Naive thymus-derived CD8-positive, alpha-beta T cell (primary cell): ENCODE results near the gene SLC25A41. TPM values are rescaled to one million over a fixed set of nuclear protein-coding genes. Genes with fewer than 3 reads are reported as not detected.

Experiments used
- ATAC-seq, 2 donors: fragments of 150-1000 bp; cut with Tn5 transposase in 1 of 2; sonication (Bioruptor Pico), chemical (Tn5 transposase) in 1 of 2; 1 replicate in 1 of 2; 2 replicates in 1 of 2; pipeline ENCODE4 v1.10.0; 2021; ENCODE audit warnings: mild to moderate bottlenecking in 2 of 2, moderate library complexity in 2 of 2
- POLR2A ChIA-PET: fragments of 350-600 bp; sonication (Branson Sonifier 250); formaldehyde crosslinking; loops from one replicate; lab custom pipeline; 2021; ENCODE audit warnings: antibody characterized with exemption; lab: Charles Lee
- DNase-seq, 10 donors: peaks; one replicate each; pipeline versions ENCODE4 v3.0.0 to v3.0.0-alpha.2; 2020 to 2022
- H3K27ac Mint-ChIP-seq, 10 donors: one replicate each; pipeline ENCODE4 v1.8.0; 2020 to 2022; ENCODE audit warnings: mild to moderate bottlenecking in 10 of 10, mixed read lengths in 10 of 10, moderate library complexity in 4 of 10, inconsistent platforms in 1 of 10
- H3K27me3 Mint-ChIP-seq, 5 donors: one replicate each; pipeline ENCODE4 v1.8.0; 2021 to 2022; ENCODE audit warnings: mixed read lengths in 5 of 5
- H3K36me3 Mint-ChIP-seq, 3 donors: one replicate each; pipeline ENCODE4 v1.8.0; 2020 to 2022; ENCODE audit warnings: mixed read lengths in 3 of 3, mild to moderate bottlenecking in 2 of 3, inconsistent platforms in 1 of 3
- H3K4me1 Mint-ChIP-seq, 4 donors: one replicate each; pipeline ENCODE4 v1.8.0; 2021 to 2022; ENCODE audit warnings: mixed read lengths in 4 of 4
- H3K4me3 Mint-ChIP-seq, 10 donors: one replicate each; pipeline ENCODE4 v1.8.0; 2020 to 2022; ENCODE audit warnings: mild to moderate bottlenecking in 10 of 10, mixed read lengths in 10 of 10, moderate library complexity in 6 of 10, inconsistent platforms in 1 of 10
- H3K9me3 Mint-ChIP-seq, 9 donors: one replicate each; pipeline ENCODE4 v1.8.0; 2020 to 2022; ENCODE audit warnings: mixed read lengths in 9 of 9, mild to moderate bottlenecking in 3 of 9, inconsistent platforms in 1 of 9, moderate library complexity in 1 of 9
- polyA plus RNA-seq, 3 donors: library from polyadenylated mRNA; unstranded; fragments of 300-500 nt; fragmentation: Illumina TruSeq; gene quantifications; one replicate each; pipeline ENCODE4 v1.2.3, GENCODE V29; 2021
- total RNA-seq, 8 experiments: library from RNA in 2 of 8; stranded (reverse) in 2 of 8; gene quantifications; one replicate each; pipeline ENCODE4 v1.2.3 and lab custom pipeline; 2021 to 2026

SLC25A41 gene
- total RNA-seq, result under 1 TPM; 0.62 to 0.96 TPM
- polyA plus RNA-seq, result under 1 TPM in 1 of 3 donors, not detected in 2; 0.38 TPM
- total RNA-seq (lab: John Stamatoyannopoulos, UW), result 0 to 0.15 (median 0) reads per million in 6 experiments

GRCh38 chr19:6433663-6434062 is at the start of gene SLC25A41:
SLC25A41 (minus strand) TSS chr19:6433763; CDS start chr19:6433693, 70 bp downstream.
- peaks cover 2 to 14% (median 8%) of the 10 kb centered on the region in 4 donors for H3K4me1 Mint-ChIP-seq
- POLR2A ChIA-PET, result no interaction called here
- ATAC-seq (no peak), DNase-seq (no peak)
- H3K9me3 Mint-ChIP-seq, result no peaks in the 10 kb centered on the region
- no peaks in the 10 kb centered on the region for H3K36me3 Mint-ChIP-seq
- H3K27ac Mint-ChIP-seq, result no peak within 1 kb of the TSS
- H3K4me3 Mint-ChIP-seq, result no peak within 1 kb of the TSS
- H3K27me3 Mint-ChIP-seq, result no peaks in the 10 kb centered on the region

DNA sequence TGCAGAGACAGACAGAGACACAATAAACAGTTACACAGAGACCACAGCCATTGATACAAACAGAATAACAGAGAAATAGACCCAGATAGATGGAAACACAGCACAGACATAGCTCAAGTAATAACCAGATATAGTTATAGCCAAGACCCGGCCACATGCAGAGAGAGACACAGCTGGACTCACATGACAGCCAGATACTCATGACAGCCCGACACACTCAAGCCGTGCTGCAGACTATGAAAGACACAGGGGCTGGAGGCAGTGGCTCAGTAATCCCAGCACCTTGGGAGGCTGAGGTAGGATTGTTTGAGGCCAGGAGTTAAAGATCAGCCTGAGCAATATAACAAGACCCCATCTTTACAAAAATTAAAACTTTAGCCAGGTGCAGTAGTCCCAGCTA is 49.7 kb upstream of the SLC25A41 start:
- POLR2A ChIA-PET, result no interaction called here
- peak overlapping the region; percentile 57 to 100 (median 98) for H3K27ac Mint-ChIP-seq
- H3K4me3 Mint-ChIP-seq, result peak overlapping the region in 8 of 10 donors; percentile 3 to 64 (median 30)
- peaks cover 20 to 46% (median 44%) of the 10 kb centered on the region in 4 donors for H3K4me1 Mint-ChIP-seq
- no peaks in the 10 kb centered on the region for H3K27me3 Mint-ChIP-seq
- no peak for ATAC-seq
- H3K9me3 Mint-ChIP-seq, result no peaks in the 10 kb centered on the region
- H3K36me3 Mint-ChIP-seq, result peaks cover 0 to 6% (median 0%) of the 10 kb centered on the region in 3 donors
- DNase-seq, result no peak

DNA sequence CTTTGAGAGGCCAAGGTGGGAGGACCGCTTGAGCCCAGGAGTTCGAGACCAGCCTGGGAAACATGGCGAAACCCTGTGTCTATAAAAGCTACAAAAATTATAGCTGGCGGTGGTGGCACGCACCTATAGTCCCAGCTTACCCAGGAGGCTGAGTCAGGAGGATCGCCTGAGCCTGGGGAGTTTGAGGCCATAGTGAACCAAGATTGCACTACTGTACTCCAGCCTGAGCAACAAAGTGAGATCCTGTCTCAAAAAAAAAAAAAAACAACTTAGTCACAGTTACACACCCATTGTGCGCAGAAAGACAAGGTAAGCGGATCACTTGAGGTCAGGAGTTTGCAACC is 48.8 kb upstream of the SLC25A41 start:
- DNase-seq (no peak), ATAC-seq (peak; percentile 10 to 16)
- Mint-ChIP-seq H3K36me3 (peaks cover 0 to 12% (median 0%) of the 10 kb centered on the region in 3 donors), H3K27me3 (no peaks in the 10 kb centered on the region), H3K4me3 (peak overlapping the region; percentile 84 to 100 (median 98)), H3K27ac (peak overlapping the region; percentile 93 to 100 (median 98)), H3K9me3 (no peaks in the 10 kb centered on the region), H3K4me1 (peaks cover 20 to 46% (median 44%) of the 10 kb centered on the region in 4 donors)
- POLR2A ChIA-PET, result interaction anchor here (1.1 to 2.5 kb wide), 6 partner anchors 10 to 121 kb away, joined by 3 to 24 read pairs (median 8); partner anchors contain the start of genes CLPP, KHSRP, SLC25A23 and TUBB4A

DNA sequence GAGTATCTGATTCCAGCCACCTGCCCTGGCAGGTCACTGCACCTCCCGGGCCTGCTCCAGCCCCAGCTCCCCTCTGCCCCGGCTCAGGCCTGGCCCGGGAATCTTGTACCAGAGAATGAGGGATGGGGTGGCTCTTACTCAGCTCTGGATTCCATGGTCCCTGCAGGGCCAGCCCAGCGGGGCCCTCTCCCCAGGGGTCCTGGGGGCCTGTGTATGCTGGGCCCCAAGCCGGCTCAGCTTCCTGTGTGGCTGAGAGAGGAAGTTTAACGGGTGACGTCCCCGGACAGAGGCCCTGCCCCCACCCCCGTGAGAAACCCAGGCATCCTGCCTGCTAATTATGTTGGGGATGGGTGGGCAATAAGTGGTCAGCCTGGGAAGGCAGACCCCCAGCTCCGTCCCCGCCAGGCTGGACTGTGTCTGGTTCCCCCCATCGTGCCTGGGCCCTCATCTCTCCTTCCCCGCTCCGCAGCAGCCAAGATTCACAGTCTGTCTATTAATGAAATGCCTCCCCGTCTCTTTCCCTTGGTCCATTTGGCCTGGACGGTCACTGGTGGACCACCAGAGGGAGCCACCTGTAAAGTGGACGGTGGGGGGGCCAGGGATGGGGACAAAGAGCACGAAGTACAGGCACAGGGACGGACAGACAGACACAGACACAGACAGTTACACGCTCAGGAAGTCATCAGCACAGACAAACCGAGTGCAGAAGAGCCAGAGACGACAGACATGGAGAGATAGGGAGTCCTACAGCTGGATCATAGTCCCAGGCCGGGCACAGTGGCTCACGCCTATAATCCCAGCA is 48.2 kb upstream of the SLC25A41 start, which contains the start of gene DENND1C:
Gene DENND1C, minus strand, starts transcription at position 247 of the 802 bp plus-strand sequence. Its CDS starts 92 bp downstream, at position 155.
- Mint-ChIP-seq H3K27me3 (no peaks in the 10 kb centered on the region), H3K27ac (peak within 1 kb of the TSS; percentile 93 to 100 (median 98)), H3K9me3 (no peaks in the 10 kb centered on the region), H3K4me3 (peak within 1 kb of the TSS; percentile 84 to 100 (median 98)), H3K4me1 (peaks cover 20 to 46% (median 44%) of the 10 kb centered on the region in 4 donors), H3K36me3 (peaks cover 0 to 15% (median 0%) of the 10 kb centered on the region in 3 donors)
- ATAC-seq (peak; percentile 86 to 88), DNase-seq (peak; percentile 27 to 81 (median 58))
- POLR2A ChIA-PET, result interaction anchor here (0.6 to 2.5 kb wide), 18 partner anchors 11 to 678 kb away, joined by 3 to 24 read pairs (median 6); partner anchors contain the start of genes ALKBH7, CLPP, CRB3 and GPR108

- no peaks in the 10 kb centered on the region for H3K9me3 Mint-ChIP-seq
- H3K4me3 Mint-ChIP-seq, result peak overlapping the region; percentile 84 to 100 (median 98)
- H3K4me1 Mint-ChIP-seq, result peaks cover 20 to 50% (median 44%) of the 10 kb centered on the region in 4 donors
- DNase-seq, result peak in 3 of 10 donors; percentile 27 to 30 (median 28)
- ATAC-seq, result peak; percentile 33 to 39
- H3K27ac Mint-ChIP-seq, result peak overlapping the region; percentile 93 to 100 (median 98)
- POLR2A ChIA-PET, result interaction anchor here (0.6 to 2.5 kb wide), 20 partner anchors 11 to 677 kb away, joined by 3 to 24 read pairs (median 4); partner anchors contain the start of genes ALKBH7, CLPP, CRB3 and GPR108
- H3K36me3 Mint-ChIP-seq, result peaks cover 0 to 19% (median 0%) of the 10 kb centered on the region in 3 donors
- no peaks in the 10 kb centered on the region for H3K27me3 Mint-ChIP-seq
These were observed 47.4 kb upstream of the SLC25A41 start for GRCh38 chr19:6480848-6481415.

GRCh38 chr19:6479836-6480398 is 46.4 kb upstream of the SLC25A41 start:
- no peak for DNase-seq
- Mint-ChIP-seq H3K27me3 (no peaks in the 10 kb centered on the region), H3K4me1 (peaks cover 20 to 52% (median 44%) of the 10 kb centered on the region in 4 donors), H3K27ac (peak overlapping the region; percentile 84 to 99 (median 98)), H3K4me3 (peak overlapping the region; percentile 84 to 100 (median 98)), H3K36me3 (peaks cover 0 to 26% (median 0%) of the 10 kb centered on the region in 3 donors), H3K9me3 (no peaks in the 10 kb centered on the region)
- no peak for ATAC-seq
- POLR2A ChIA-PET, result interaction anchor here (1.2 to 2.5 kb wide), 4 partner anchors 17 to 22 kb away, joined by 4 to 24 read pairs (median 7); partner anchors contain the start of genes SLC25A23 and TUBB4A

GRCh38 chr19:6478815-6479214 is 45.3 kb upstream of the SLC25A41 start:
- ATAC-seq (no peak), DNase-seq (no peak)
- Mint-ChIP-seq H3K27me3 (no peaks in the 10 kb centered on the region), H3K27ac (peak overlapping the region in 3 of 10 donors; percentile 55 to 98 (median 93)), H3K4me1 (peaks cover 20 to 50% (median 43%) of the 10 kb centered on the region in 4 donors), H3K36me3 (peaks cover 0 to 35% (median 0%) of the 10 kb centered on the region in 3 donors), H3K4me3 (no peak overlapping the region), H3K9me3 (no peaks in the 10 kb centered on the region)
- POLR2A ChIA-PET, result no interaction called here

GRCh38 chr19:6476896-6477431 is 43.4 kb upstream of the SLC25A41 start:
- no peaks in the 10 kb centered on the region for H3K9me3 Mint-ChIP-seq
- peaks cover 16 to 32% (median 26%) of the 10 kb centered on the region in 4 donors for H3K4me1 Mint-ChIP-seq
- H3K36me3 Mint-ChIP-seq, result peaks cover 0 to 48% (median 0%) of the 10 kb centered on the region in 3 donors
- POLR2A ChIA-PET, result no interaction called here
- DNase-seq, result no peak
- H3K27me3 Mint-ChIP-seq, result no peaks in the 10 kb centered on the region
- no peak overlapping the region for H3K4me3 Mint-ChIP-seq
- ATAC-seq, result no peak
- H3K27ac Mint-ChIP-seq, result peak overlapping the region in 3 of 10 donors; percentile 56 to 75 (median 58)

DNA sequence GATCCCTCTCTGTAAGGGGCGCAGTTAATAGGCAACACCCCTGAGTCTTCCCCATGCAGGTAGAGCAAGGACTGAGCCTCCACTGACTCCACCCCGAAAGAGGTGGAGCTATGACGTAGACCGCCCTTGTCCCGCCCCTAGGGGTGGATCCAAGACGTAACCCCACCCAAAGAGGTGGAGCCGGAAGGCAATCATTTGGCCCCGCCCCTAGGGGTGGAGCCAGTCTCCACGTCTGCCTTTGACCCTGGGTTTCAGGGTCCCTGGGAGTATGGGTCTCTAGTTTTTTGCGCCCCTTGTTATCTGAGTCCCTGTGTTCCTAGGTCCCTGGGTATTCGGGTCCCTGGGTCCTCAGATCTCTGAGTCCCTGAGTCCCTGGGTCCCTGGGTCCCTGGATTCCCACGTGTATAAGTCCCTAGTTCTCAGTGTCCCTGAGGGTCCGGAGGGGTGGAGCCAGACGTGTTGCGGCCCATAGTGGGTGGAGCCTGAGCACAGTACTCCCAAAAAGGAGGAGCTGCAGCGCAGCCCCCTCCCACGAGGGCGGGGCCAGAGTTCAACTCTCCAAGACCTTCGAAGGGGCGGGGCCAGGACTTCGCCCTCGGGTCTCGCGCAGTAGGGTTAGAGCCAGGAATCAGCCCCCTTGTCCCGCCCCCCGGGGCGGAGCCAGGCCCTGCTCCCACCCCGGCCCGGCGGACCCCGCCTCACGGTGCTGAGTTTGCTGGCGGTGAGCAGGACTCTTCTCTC is 42.8 kb upstream of the SLC25A41 start:
- H3K27me3 Mint-ChIP-seq, result no peaks in the 10 kb centered on the region
- POLR2A ChIA-PET, result interaction anchor here (0.9 kb wide), 1 partner anchor 11 kb away, joined by 3 read pairs; no protein-coding TSS in a partner anchor
- DNase-seq (peak; percentile 37 to 73 (median 62)), ATAC-seq (peak; percentile 78 to 91)
- peak overlapping the region in 6 of 10 donors; percentile 17 to 81 (median 62) for H3K27ac Mint-ChIP-seq
- H3K4me1 Mint-ChIP-seq, result peaks cover 13 to 28% (median 21%) of the 10 kb centered on the region in 4 donors
- no peak overlapping the region for H3K4me3 Mint-ChIP-seq
- peaks cover 0 to 52% (median 0%) of the 10 kb centered on the region in 3 donors for H3K36me3 Mint-ChIP-seq
- no peaks in the 10 kb centered on the region for H3K9me3 Mint-ChIP-seq

- Mint-ChIP-seq H3K36me3 (peaks cover 0 to 57% (median 0%) of the 10 kb centered on the region in 3 donors), H3K27me3 (no peaks in the 10 kb centered on the region), H3K4me1 (peaks cover 6 to 23% (median 13%) of the 10 kb centered on the region in 4 donors), H3K9me3 (no peaks in the 10 kb centered on the region), H3K27ac (peak overlapping the region in 3 of 10 donors; percentile 58 to 68 (median 67)), H3K4me3 (no peak overlapping the region)
- ATAC-seq, result no peak
- POLR2A ChIA-PET, result interaction anchor here (0.9 kb wide), 1 partner anchor 10 kb away, joined by 3 read pairs; no protein-coding TSS in a partner anchor
- DNase-seq, result no peak
These were observed 42.0 kb upstream of the SLC25A41 start for GRCh38 chr19:6475321-6476108.
